Measurements from ENCODE around the gene NFASC.
A peak's percentile ranks its signal among the peaks of the same experiment; 100 is the strongest.

The NFASC gene

GRCh38 chr1:204959836-204960235 lies 89.2 kb downstream of the NFASC start:
- no peak for DNase-seq (ENCODE audit: low read depth)

GRCh38 chr1:204960306-204961125 lies 89.9 kb downstream of the NFASC start:
- no peak for DNase-seq (ENCODE audit: low read depth)

- no peak for DNase-seq (ENCODE audit: low read depth)
Observed at GRCh38 chr1:204961765-204962419, 91.2 kb downstream of the NFASC start.

- no peak for DNase-seq (ENCODE audit: low read depth)
Observed at GRCh38 chr1:204962742-204963632, 92.3 kb downstream of the NFASC start.

GRCh38 chr1:204967451-204967850 lies 96.8 kb downstream of the NFASC start:
- DNase-seq (ENCODE audit: low read depth), result no peak

GRCh38 chr1:204968135-204968534 lies 97.5 kb downstream of the NFASC start:
- DNase-seq (ENCODE audit: low read depth), result no peak

GRCh38 chr1:204968951-204969350 lies 98.3 kb downstream of the NFASC start:
- no peak for DNase-seq (ENCODE audit: low read depth)

- no peak for DNase-seq (ENCODE audit: low read depth)
Observed at GRCh38 chr1:204970937-204971336, 100.3 kb downstream of the NFASC start.

- peak; percentile 50 for DNase-seq (ENCODE audit: low read depth)
Observed at GRCh38 chr1:204971517-204972336, 101.1 kb downstream of the NFASC start.

- DNase-seq (ENCODE audit: low read depth), result no peak
Observed at GRCh38 chr1:204972426-204972825, 101.8 kb downstream of the NFASC start.

- no peak for DNase-seq (ENCODE audit: low read depth)
Observed at GRCh38 chr1:204973449-204973848, 102.8 kb downstream of the NFASC start.

- no peak for DNase-seq (ENCODE audit: low read depth)
Observed at GRCh38 chr1:204974327-204974726, 103.7 kb downstream of the NFASC start.

GRCh38 chr1:204975021-204975420 lies 104.4 kb downstream of the NFASC start:
- no peak for DNase-seq (ENCODE audit: low read depth)

GRCh38 chr1:204975568-204976235 lies 105.0 kb downstream of the NFASC start:
- DNase-seq (ENCODE audit: low read depth), result peak; percentile 4

- no peak for DNase-seq (ENCODE audit: low read depth)
Observed at GRCh38 chr1:204976646-204977045, 106.0 kb downstream of the NFASC start.

- no peak for DNase-seq (ENCODE audit: low read depth)
Observed at GRCh38 chr1:204977318-204977717, 106.7 kb downstream of the NFASC start.

GRCh38 chr1:204978782-204979181 lies 108.1 kb downstream of the NFASC start:
- DNase-seq (ENCODE audit: low read depth), result no peak

- no peak for DNase-seq (ENCODE audit: low read depth)
Observed at GRCh38 chr1:204979306-204979705, 108.6 kb downstream of the NFASC start.

GRCh38 chr1:204979891-204980649 lies 109.4 kb downstream of the NFASC start:
- DNase-seq (ENCODE audit: low read depth), result no peak

- DNase-seq (ENCODE audit: low read depth), result no peak
Observed at GRCh38 chr1:204980840-204981405, 110.3 kb downstream of the NFASC start.
